Skeletal muscle satellite cell (primary cell): ENCODE measurements around the gene ZNF154.

Source experiments
- H3K27me3 ChIP-seq: 2 replicates; pipeline ENCODE4 v1.7.0; 2013; ENCODE audit warnings: low read length; ENCODE audit not compliant: control insufficient read depth, insufficient read depth
- H3K36me3 ChIP-seq: 2 replicates; pipeline ENCODE4 v1.7.0; 2013; ENCODE audit warnings: mild to moderate bottlenecking, control low read depth, low read length; ENCODE audit not compliant: insufficient read depth
- H3K4me1 ChIP-seq: 2 replicates; pipeline ENCODE4 v1.7.0; 2013; ENCODE audit warnings: low read length; ENCODE audit not compliant: control insufficient read depth, insufficient read depth
- H3K4me2 ChIP-seq: 2 replicates; pipeline ENCODE4 v1.7.0; 2013; ENCODE audit warnings: mild to moderate bottlenecking, low read length
- H3K4me3 ChIP-seq: 2 replicates; pipeline ENCODE4 v1.7.0; 2013; ENCODE audit warnings: low read length
- H3K9ac ChIP-seq: 2 replicates; pipeline ENCODE4 v1.7.0; 2013; ENCODE audit warnings: mild to moderate bottlenecking, low read depth, low read length, moderate library complexity
- H3K9me3 ChIP-seq: replicated peaks from 2 replicates; pipeline ENCODE4 v1.7.0; 2013; ENCODE audit warnings: mild to moderate bottlenecking, control low read depth, low read length

ZNF154 gene

GRCh38 chr19:57719424-57719823 is 10.4 kb upstream of the ZNF154 start:
- no peak overlapping the region for H3K4me3 ChIP-seq
- no peaks in the 10 kb centered on the region for H3K4me1 ChIP-seq
- H3K4me2 ChIP-seq = no peak overlapping the region
- H3K9me3 ChIP-seq = peaks cover 17% of the 10 kb centered on the region
- no peak overlapping the region for H3K9ac ChIP-seq
- H3K27me3 ChIP-seq = no peaks in the 10 kb centered on the region
- peaks cover 47% of the 10 kb centered on the region for H3K36me3 ChIP-seq

GRCh38 chr19:57712222-57712621 is 3.2 kb upstream of the ZNF154 start:
- Histone ChIP-seq H3K9me3 (peaks cover 3% of the 10 kb centered on the region), H3K9ac (no peak overlapping the region), H3K4me2 (no peak overlapping the region), H3K27me3 (no peaks in the 10 kb centered on the region), H3K36me3 (no peaks in the 10 kb centered on the region), H3K4me1 (peaks cover 6% of the 10 kb centered on the region), H3K4me3 (no peak overlapping the region)

GRCh38 chr19:57709616-57710015 is 612 bp upstream of the ZNF154 start:
- no peak overlapping the region for H3K9ac ChIP-seq
- H3K4me3 ChIP-seq = peak overlapping the region; percentile 91
- peak overlapping the region; percentile 92 for H3K4me2 ChIP-seq
- H3K9me3 ChIP-seq = peaks cover 3% of the 10 kb centered on the region
- peaks cover 6% of the 10 kb centered on the region for H3K4me1 ChIP-seq
- H3K36me3 ChIP-seq = peaks cover 5% of the 10 kb centered on the region
- no peaks in the 10 kb centered on the region for H3K27me3 ChIP-seq

- no peak overlapping the region for H3K9ac ChIP-seq
- no peak overlapping the region for H3K4me3 ChIP-seq
- H3K36me3 ChIP-seq = peaks cover 25% of the 10 kb centered on the region
- H3K4me2 ChIP-seq = no peak overlapping the region
- H3K4me1 ChIP-seq = peaks cover 6% of the 10 kb centered on the region
- H3K9me3 ChIP-seq = peaks cover 4% of the 10 kb centered on the region
- no peaks in the 10 kb centered on the region for H3K27me3 ChIP-seq
These were observed 2.7 kb downstream of the ZNF154 start for GRCh38 chr19:57706346-57706745.

GRCh38 chr19:57701625-57702024 is 7.4 kb downstream of the ZNF154 start:
- Histone ChIP-seq H3K36me3 (peaks cover 37% of the 10 kb centered on the region), H3K4me1 (no peaks in the 10 kb centered on the region), H3K9ac (no peak overlapping the region), H3K27me3 (no peaks in the 10 kb centered on the region), H3K4me3 (no peak overlapping the region), H3K4me2 (no peak overlapping the region), H3K9me3 (peaks cover 4% of the 10 kb centered on the region)

GRCh38 chr19:57689750-57690149 is 19.3 kb downstream of the ZNF154 start:
- peaks cover 42% of the 10 kb centered on the region for H3K36me3 ChIP-seq

GRCh38 chr19:57688011-57688763 is 20.8 kb downstream of the ZNF154 start:
- Histone ChIP-seq H3K36me3 (peaks cover 52% of the 10 kb centered on the region), H3K4me3 (no peak overlapping the region)

More at GRCh38 chr19:57689750-57690149, 19.3 kb downstream of the ZNF154 start:
- Histone ChIP-seq H3K9ac (no peak overlapping the region), H3K27me3 (no peaks in the 10 kb centered on the region), H3K9me3 (peaks cover 45% of the 10 kb centered on the region), H3K4me1 (no peaks in the 10 kb centered on the region), H3K4me3 (no peak overlapping the region), H3K4me2 (no peak overlapping the region)

GRCh38 chr19:57687363-57688010 is 21.5 kb downstream of the ZNF154 start:
- H3K9ac ChIP-seq = no peak overlapping the region
- H3K36me3 ChIP-seq = peaks cover 52% of the 10 kb centered on the region
- peaks cover 42% of the 10 kb centered on the region for H3K9me3 ChIP-seq
- no peaks in the 10 kb centered on the region for H3K27me3 ChIP-seq
- H3K4me1 ChIP-seq = peaks cover 7% of the 10 kb centered on the region
- no peak overlapping the region for H3K4me2 ChIP-seq
- H3K4me3 ChIP-seq = no peak overlapping the region

More at GRCh38 chr19:57688011-57688763, 20.8 kb downstream of the ZNF154 start:
- Histone ChIP-seq H3K9ac (no peak overlapping the region), H3K4me1 (peaks cover under 1% of the 10 kb centered on the region), H3K4me2 (no peak overlapping the region), H3K9me3 (peaks cover 46% of the 10 kb centered on the region), H3K27me3 (no peaks in the 10 kb centered on the region)

GRCh38 chr19:57686727-57687126 is 22.3 kb downstream of the ZNF154 start:
- peaks cover 42% of the 10 kb centered on the region for H3K9me3 ChIP-seq
- peaks cover 8% of the 10 kb centered on the region for H3K4me1 ChIP-seq
- no peak overlapping the region for H3K4me3 ChIP-seq
- peaks cover 52% of the 10 kb centered on the region for H3K36me3 ChIP-seq
- H3K9ac ChIP-seq = no peak overlapping the region
- H3K4me2 ChIP-seq = no peak overlapping the region
- H3K27me3 ChIP-seq = no peaks in the 10 kb centered on the region

- peaks cover 30% of the 10 kb centered on the region for H3K9me3 ChIP-seq
These were observed 26.7 kb downstream of the ZNF154 start for GRCh38 chr19:57682226-57682766.

GRCh38 chr19:57675881-57676280 is 33.1 kb downstream of the ZNF154 start:
- Histone ChIP-seq H3K36me3 (no peaks in the 10 kb centered on the region), H3K4me2 (no peak overlapping the region), H3K9me3 (peaks cover 5% of the 10 kb centered on the region), H3K4me1 (no peaks in the 10 kb centered on the region), H3K9ac (no peak overlapping the region), H3K4me3 (no peak overlapping the region), H3K27me3 (peaks cover 5% of the 10 kb centered on the region)

More at GRCh38 chr19:57682226-57682766, 26.7 kb downstream of the ZNF154 start:
- Histone ChIP-seq H3K4me3 (peak overlapping the region; percentile 94), H3K4me2 (peak overlapping the region; percentile 94), H3K27me3 (no peaks in the 10 kb centered on the region), H3K4me1 (peaks cover 8% of the 10 kb centered on the region), H3K36me3 (peaks cover 32% of the 10 kb centered on the region), H3K9ac (peak overlapping the region; percentile 88)
